Measurements from ENCODE around the gene NLGN4X. TPM values are rescaled to one million over a fixed set of nuclear protein-coding genes. Genes with fewer than 3 reads are reported as not detected.

Gene NLGN4X
- total RNA-seq (under 1 TPM; 0.08 to 0.11 TPM), total RNA-seq (0 to 0.28 (median 0) reads per million in 172 experiments)
- 0.01 TPM for polyA plus RNA-seq (2013, experiment 1 of 2)
- polyA plus RNA-seq (2013, experiment 2 of 2), result 0.07 TPM

- peaks cover 0 to 16% of the 10 kb centered on the region in 2 experiments for H3K9me3 ChIP-seq (ENCODE audit: control insufficient read depth in 1 of 2, insufficient read depth in 1 of 2, low read length in 2 of 2)
- intact Hi-C loops (cut with DNase I, micrococcal nuclease), result no loop called here
- no peak within 1 kb of the TSS for H3K27ac ChIP-seq (ENCODE audit: low read depth in 1 of 2, low read length in 2 of 2)
- ATAC-seq (ENCODE audit: poor library complexity) (no peak), DNase-seq (no peak)
- Mint-ChIP-seq H3K27me3 (peaks cover 24% of the 10 kb centered on the region), H3K36me3 (ENCODE audit: low read depth) (no peaks in the 10 kb centered on the region), H3K9me3 (no peaks in the 10 kb centered on the region), H3K4me3 (peak within 1 kb of the TSS; percentile 76), H3K4me1 (ENCODE audit: low read depth) (peaks cover 4% of the 10 kb centered on the region), H3K27ac (no peak within 1 kb of the TSS)
- ChIA-PET CTCF (no interaction called here), POLR2A (no interaction called here)
- no peak within 1 kb of the TSS for H3K4me3 ChIP-seq (ENCODE audit: low read length)
- TF ChIP-seq, protein P1, sequence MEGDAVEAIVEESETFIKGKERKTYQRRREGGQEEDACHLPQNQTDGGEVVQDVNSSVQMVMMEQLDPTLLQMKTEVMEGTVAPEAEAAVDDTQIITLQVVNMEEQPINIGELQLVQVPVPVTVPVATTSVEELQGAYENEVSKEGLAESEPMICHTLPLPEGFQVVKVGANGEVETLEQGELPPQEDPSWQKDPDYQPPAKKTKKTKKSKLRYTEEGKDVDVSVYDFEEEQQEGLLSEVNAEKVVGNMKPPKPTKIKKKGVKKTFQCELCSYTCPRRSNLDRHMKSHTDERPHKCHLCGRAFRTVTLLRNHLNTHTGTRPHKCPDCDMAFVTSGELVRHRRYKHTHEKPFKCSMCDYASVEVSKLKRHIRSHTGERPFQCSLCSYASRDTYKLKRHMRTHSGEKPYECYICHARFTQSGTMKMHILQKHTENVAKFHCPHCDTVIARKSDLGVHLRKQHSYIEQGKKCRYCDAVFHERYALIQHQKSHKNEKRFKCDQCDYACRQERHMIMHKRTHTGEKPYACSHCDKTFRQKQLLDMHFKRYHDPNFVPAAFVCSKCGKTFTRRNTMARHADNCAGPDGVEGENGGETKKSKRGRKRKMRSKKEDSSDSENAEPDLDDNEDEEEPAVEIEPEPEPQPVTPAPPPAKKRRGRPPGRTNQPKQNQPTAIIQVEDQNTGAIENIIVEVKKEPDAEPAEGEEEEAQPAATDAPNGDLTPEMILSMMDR (IDR thresholded peaks at IDR 0.05), result no peak
- no peaks in the 10 kb centered on the region for H3K36me3 ChIP-seq (ENCODE audit: insufficient read depth, low read length)
- no peaks in the 10 kb centered on the region for H3K4me1 ChIP-seq (ENCODE audit: insufficient read depth, low read length)
- H3K27me3 ChIP-seq (ENCODE audit: control insufficient read depth in 1 of 2, insufficient read depth in 2 of 2, low read length in 2 of 2), result peaks cover 7 to 26% of the 10 kb centered on the region in 2 experiments
These were observed at the start of gene NLGN4X for GRCh38 chrX:6228720-6229119. TSS of gene NLGN4X (minus strand) at chrX:6228867. CDS start at chrX:6151466, 77,401 bp downstream.

GRCh38 chrX:6266041-6266440, 37.4 kb upstream of the NLGN4X start:
- TF ChIP-seq, protein P1 (IDR thresholded peaks at IDR 0.05), result no peak
- no peak for ATAC-seq (ENCODE audit: poor library complexity)
- no peaks in the 10 kb centered on the region for H3K4me1 ChIP-seq (ENCODE audit: insufficient read depth, low read length)
- no peaks in the 10 kb centered on the region for H3K9me3 Mint-ChIP-seq
- ChIA-PET POLR2A (no interaction called here), CTCF (no interaction called here)
- intact Hi-C loops (cut with DNase I, micrococcal nuclease), result no loop called here
- H3K9me3 ChIP-seq (ENCODE audit: control insufficient read depth in 1 of 2, insufficient read depth in 1 of 2, low read length in 2 of 2), result no peaks in the 10 kb centered on the region
- no peak overlapping the region for H3K27ac ChIP-seq (ENCODE audit: low read depth in 1 of 2, low read length in 2 of 2)
- H3K4me1 Mint-ChIP-seq (ENCODE audit: low read depth), result no peaks in the 10 kb centered on the region
- no peak overlapping the region for H3K4me3 Mint-ChIP-seq
- no peak overlapping the region for H3K27ac Mint-ChIP-seq
- H3K27me3 Mint-ChIP-seq, result no peaks in the 10 kb centered on the region
- H3K36me3 Mint-ChIP-seq (ENCODE audit: low read depth), result no peaks in the 10 kb centered on the region
- no peak for DNase-seq
- H3K27me3 ChIP-seq (ENCODE audit: control insufficient read depth in 1 of 2, insufficient read depth in 2 of 2, low read length in 2 of 2), result no peaks in the 10 kb centered on the region
- H3K36me3 ChIP-seq (ENCODE audit: insufficient read depth, low read length), result no peaks in the 10 kb centered on the region
- H3K4me3 ChIP-seq (ENCODE audit: low read length), result no peak overlapping the region

GRCh38 chrX:6262959-6263358, 34.3 kb upstream of the NLGN4X start:
- ATAC-seq (ENCODE audit: poor library complexity), result no peak
- DNase-seq, result no peak
- ChIA-PET CTCF (no interaction called here), POLR2A (interaction anchor here (0.6 kb wide), 1 partner anchor 26 kb away, joined by 3 read pairs; no protein-coding TSS in a partner anchor)
- Mint-ChIP-seq H3K36me3 (ENCODE audit: low read depth) (no peaks in the 10 kb centered on the region), H3K9me3 (no peaks in the 10 kb centered on the region), H3K4me1 (ENCODE audit: low read depth) (no peaks in the 10 kb centered on the region), H3K27me3 (no peaks in the 10 kb centered on the region), H3K27ac (no peak overlapping the region), H3K4me3 (no peak overlapping the region)
- TF ChIP-seq, protein P1 (IDR thresholded peaks at IDR 0.05), result no peak
- Histone ChIP-seq H3K27ac (ENCODE audit: low read depth in 1 of 2, low read length in 2 of 2) (no peak overlapping the region), H3K9me3 (ENCODE audit: control insufficient read depth in 1 of 2, insufficient read depth in 1 of 2, low read length in 2 of 2) (no peaks in the 10 kb centered on the region), H3K36me3 (ENCODE audit: insufficient read depth, low read length) (no peaks in the 10 kb centered on the region), H3K4me1 (ENCODE audit: insufficient read depth, low read length) (no peaks in the 10 kb centered on the region), H3K27me3 (ENCODE audit: control insufficient read depth in 1 of 2, insufficient read depth in 2 of 2, low read length in 2 of 2) (no peaks in the 10 kb centered on the region), H3K4me3 (ENCODE audit: low read length) (no peak overlapping the region)
- intact Hi-C loops (cut with DNase I, micrococcal nuclease), result no loop called here
